GM12874 (cell line): ENCODE measurements around the gene DNM3.

ENCODE experiments used
- CTCF ChIP-seq: IDR thresholded peaks from 2 replicates; pipeline ENCODE4 v1.5.1; 2011; ENCODE audit warnings: low read depth, mild to moderate bottlenecking, control low read depth, low read length, moderate library complexity; ENCODE audit not compliant: insufficient read depth

Gene DNM3

DNA sequence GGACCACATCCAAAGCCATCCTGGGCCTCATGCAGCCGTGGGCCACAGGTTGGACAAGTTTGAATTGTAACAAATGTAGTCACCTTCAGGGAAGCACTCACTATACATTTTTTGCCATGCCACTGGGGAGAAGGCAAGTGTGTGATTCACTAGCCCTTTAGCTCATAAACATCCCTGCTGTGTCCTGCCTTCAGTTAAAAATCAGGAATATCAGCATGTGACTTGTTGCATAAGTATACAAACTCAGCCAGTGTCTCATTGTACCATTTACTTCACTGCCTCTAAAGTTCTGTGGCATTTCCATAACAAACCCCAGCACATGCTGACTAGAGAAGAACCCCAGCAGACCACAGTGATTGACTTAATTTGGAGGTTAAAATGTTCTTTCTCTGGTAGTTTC, 437.2 kb downstream of the DNM3 start:
- TF ChIP-seq CTCF: no peak

DNA sequence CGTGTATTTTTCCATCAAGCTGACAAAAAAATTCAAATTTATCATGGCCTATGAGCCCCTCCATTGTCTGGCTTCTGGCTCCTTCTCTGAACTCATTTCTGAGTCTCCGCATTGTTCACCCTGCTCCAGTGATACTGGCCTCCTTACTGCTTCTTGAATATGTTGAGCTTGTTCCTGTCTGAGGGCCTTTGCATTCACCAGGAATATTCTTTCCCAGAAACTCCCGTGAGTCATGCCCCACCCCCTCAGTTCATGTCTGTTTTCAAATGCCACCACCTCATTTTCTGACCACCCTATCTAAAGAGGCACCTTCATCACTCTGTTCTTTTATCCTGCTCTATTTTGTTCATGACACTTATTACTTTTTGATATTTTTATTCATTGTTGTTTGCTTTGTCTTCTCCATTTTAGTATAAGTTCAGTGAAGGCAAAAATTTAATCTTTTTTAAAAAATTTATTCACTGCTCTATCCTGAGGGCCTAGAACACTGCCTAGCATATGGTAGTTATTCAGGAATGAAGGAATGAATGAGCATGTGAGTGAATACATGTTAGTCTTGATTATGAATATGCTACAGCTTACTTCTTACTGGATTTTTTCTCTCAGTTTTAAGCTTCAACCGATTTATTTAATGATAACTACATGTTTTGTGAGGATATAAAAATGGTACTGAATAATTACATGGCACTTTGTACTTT, 438.8 kb downstream of the DNM3 start:
- TF ChIP-seq CTCF: no peak

- no peak for TF ChIP-seq CTCF
These were observed 442.5 kb downstream of the DNM3 start for GRCh38 chr1:172283766-172284165.

DNA sequence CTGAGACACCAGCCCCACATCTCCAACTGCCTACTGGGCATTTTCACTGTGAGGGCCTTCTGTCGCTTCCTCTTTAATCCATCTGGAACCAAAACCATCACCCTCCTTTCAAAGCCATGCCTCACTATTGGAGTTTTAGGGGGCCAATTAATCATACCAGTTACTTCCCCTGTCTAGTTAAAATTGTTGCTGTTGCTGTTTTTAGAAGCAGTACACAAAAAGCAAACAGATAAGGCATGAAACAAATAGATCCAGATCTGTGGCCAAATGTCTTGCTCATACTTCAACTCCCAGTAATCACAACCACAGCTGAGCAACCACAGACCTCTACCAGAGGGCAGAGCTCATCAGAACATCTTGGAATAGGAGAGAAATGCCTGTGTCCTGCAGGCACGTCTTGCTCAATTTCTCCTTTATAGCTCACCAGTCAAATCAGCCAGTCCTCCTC, 445.4 kb downstream of the DNM3 start:
- TF ChIP-seq CTCF: no peak

- no peak for TF ChIP-seq CTCF
These were observed 445.9 kb downstream of the DNM3 start for GRCh38 chr1:172287208-172287607.

DNA sequence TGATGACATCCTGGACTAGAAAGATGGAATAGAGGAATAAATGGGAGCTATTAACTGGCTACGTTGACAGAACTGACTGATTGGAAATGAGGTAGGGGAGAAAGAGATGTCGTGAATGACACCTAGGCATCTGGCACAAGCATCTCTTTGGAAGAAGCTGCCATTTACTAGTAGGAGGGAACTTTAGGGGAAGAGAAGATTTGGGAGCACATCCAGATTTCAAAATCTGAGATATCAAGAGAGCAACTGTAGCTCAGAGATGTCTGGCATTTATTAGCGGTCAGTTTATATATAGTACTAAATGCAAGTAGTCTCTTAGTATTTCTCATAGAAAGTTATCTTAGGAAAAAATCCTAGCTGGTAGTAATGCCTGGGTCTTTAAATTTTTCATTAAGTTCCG, 447.3 kb downstream of the DNM3 start:
- TF ChIP-seq CTCF: no peak

- no peak for TF ChIP-seq CTCF
These were observed 448.1 kb downstream of the DNM3 start for GRCh38 chr1:172289448-172289847.
